HG02798 (cell line): Measurements from ENCODE around the gene EIF4G3.

Experiments
- ATAC-seq: cut with Tn5 transposase; IDR thresholded peaks from one replicate; pipeline ENCODE4 v1.9.1; 2021; ENCODE audit warnings: mild to moderate bottlenecking; ENCODE audit not compliant: unreplicated experiment, poor library complexity

EIF4G3 gene

DNA sequence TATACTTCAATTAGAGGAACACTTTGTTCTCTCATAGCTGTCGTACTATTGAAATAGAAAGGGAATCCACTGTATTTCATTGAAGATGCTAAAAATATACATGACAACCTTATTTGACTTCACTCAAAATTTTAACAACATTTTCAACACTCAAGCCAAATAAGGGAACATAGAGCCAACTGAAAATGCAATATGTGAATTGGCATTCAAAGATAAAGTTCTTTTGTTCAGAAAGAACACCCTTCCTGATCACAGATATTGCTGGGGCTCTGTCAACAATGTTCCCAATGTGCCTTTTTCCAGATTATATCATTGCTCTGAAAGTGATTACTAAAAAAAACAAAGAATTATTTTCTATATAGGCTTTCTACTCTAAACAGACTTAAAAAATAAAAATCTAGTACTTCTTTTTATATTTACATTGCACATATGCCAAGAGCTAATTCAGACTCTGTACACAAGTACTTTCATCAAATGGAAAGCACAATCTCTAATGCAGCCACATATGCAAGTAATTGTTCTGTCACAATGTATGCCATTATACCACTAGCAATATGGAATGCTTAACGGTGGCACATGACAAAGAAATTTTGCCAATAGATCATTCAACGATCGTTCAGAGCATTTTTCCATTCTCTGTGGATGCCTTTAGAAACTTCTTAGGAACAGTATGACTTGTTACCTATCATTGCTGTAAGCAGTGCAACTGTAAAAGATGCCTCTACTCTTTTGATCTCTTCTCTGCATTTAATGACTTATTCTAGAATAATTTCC is 171.0 kb downstream of the EIF4G3 start:
- no peak for ATAC-seq

DNA sequence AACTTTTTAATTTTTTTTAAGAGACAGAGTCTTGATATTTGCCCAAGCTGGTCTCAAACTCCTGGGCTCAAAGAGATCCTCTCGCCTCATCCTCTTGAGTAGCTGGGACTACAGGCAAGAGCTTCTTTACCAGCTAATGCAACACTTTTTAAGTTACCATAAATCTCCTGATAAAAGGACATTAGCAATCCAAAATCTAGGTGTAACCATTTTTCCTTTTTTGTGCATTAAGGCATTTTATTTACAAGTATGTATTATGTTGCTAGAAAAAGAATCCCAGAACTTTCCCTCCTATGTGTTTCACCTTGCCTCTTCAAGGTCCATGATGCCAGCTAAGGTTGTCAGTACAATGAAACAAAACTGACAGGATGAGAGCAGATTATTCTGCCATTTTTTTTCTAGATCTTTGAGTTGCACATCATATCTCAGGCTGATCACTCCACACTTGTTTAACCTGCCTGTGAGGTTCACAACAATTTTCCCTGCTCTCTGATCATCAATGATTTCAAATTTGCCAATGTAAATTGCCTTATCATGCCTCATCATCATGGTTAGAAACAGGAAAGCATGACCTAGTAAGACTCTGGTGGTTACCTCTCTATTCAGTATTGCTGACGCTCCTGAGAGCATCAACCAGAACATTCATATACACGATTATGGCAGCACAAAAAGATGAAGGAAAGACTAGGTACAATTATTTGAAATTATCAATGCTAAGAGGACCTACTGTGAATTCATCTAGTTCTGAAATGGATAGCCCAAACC is 173.2 kb downstream of the EIF4G3 start:
- no peak for ATAC-seq

DNA sequence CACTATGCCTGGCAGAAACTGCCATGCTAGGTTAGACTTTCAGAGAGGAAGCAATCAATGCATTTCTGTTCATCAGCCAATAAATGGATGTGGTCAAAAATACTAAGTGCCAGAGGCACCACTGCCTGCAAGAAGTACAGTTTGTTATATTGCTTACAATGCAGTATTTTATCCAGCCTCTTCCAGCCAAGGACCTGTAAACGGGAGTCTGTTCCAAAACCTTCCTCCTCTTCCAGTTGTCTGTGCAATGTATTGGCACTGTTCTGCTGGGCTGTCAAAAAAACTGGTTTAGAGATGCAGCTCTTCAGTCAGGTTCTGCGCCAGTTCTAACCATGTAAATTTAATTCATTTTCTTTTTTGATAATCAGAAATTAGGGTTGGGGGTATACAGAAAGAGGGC is 175.7 kb downstream of the EIF4G3 start:
- no peak for ATAC-seq

DNA sequence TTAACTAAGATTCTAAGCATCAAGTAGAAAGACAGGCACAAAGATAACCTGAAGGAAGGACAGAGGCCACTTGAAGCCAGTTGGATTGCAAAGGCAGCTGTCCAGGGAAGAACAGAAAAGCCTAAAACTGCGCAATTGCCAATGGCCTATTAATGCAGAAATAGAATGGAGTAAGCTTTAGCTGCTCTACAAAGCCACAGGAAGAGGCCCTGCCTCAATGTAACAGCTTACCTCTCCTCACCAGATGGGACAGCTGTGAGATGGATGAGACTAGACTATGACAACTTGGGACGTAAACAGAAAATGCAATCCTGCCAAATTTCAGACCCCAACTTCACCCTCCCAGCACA is 176.5 kb downstream of the EIF4G3 start:
- no peak for ATAC-seq

DNA sequence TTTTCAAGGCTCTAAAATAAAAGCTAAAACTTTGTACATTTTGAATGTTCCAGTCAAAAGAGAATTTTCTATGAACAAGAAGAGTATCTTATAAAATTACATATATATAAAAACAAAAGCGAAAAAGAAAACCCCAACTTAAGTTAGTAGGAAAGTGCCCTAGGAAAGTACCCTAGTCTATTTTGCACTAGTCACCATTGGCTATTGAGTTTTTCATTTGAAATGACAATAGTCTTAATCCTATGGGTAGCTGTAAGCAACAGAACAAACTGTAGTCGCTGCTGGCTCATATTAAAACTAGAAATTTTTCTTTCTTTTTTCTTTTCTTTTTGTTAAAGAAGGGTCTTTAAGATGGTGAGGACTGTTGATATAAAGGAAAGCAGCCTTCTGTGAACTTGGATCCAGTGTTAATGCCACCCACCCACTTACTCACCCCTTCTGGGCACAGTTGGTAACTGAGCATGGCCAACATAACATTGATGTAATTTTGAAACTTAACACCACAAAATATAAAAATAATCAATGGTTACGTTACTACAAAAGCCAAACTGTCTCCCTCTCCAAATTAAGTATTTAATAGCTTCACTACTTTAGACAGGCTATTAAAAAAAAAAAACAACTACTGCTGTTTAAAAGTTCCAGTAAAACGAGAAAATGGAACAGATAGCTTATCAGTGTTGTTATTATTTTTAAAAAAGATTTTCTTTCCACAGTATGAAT is 177.0 kb downstream of the EIF4G3 start:
- ATAC-seq = no peak

DNA sequence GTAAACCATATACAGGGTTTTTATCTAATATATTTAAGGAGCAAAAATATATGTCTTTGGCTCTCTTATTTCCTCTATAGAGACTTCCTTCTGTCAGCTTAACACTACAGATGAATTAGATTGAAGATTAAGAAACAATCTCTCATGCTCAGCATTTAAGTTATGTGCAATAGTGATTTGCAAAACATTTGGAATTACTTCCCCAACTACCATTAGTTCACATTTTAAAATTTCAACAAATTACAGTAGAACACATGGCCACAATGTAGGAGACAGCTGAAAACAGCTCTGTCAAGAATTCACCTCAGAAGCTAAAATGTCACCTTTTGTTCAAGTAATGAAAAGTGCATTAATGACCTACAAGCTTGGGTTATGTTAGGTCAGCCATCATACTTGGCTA is 177.9 kb downstream of the EIF4G3 start:
- no peak for ATAC-seq

DNA sequence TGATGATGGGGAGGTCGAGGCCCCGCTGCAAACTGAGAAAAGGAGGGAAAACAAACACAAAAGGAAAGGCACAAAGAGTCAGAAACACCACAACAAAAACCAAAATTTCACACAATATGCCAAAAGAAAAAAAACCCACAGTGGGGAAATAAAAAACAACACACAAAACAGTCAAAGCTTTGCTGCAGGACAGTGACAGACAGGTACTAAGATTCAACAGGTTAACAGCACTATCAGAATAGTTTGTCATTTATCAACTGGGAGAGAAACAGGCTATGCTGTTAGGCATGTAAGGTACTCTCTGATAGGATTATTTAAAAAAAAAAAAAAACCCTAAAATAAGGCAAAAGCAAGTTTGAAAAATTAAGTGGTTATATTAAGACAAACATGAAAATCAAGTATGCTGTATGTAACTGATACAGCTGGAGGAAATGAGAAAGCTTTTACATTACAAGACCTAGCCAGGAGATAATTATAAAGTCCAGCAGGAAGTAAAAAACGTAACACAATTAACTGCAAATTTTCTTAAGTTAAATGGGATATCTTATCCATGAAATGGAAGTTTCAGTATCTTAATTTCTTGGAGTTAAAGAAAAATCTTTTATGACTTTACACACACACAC is 179.0 kb downstream of the EIF4G3 start:
- no peak for ATAC-seq

DNA sequence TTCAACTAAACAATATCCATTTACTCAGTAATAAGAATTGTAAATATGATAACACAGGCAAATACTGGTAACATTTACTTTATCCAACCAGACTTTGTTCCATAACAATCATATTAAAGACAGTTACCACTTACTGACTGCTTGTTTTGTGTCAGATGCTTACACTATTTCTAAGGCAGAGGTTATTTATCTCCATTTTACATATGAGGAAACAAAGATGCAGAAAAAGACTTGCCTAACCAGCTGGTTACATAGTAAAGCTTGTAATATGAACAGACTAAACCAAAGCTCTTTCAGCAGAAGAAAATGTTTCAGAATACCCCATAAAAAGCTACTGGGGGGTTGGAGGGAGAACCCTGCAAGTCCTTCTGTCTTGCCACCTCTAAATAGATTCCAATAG is 180.1 kb downstream of the EIF4G3 start:
- ATAC-seq = no peak

DNA sequence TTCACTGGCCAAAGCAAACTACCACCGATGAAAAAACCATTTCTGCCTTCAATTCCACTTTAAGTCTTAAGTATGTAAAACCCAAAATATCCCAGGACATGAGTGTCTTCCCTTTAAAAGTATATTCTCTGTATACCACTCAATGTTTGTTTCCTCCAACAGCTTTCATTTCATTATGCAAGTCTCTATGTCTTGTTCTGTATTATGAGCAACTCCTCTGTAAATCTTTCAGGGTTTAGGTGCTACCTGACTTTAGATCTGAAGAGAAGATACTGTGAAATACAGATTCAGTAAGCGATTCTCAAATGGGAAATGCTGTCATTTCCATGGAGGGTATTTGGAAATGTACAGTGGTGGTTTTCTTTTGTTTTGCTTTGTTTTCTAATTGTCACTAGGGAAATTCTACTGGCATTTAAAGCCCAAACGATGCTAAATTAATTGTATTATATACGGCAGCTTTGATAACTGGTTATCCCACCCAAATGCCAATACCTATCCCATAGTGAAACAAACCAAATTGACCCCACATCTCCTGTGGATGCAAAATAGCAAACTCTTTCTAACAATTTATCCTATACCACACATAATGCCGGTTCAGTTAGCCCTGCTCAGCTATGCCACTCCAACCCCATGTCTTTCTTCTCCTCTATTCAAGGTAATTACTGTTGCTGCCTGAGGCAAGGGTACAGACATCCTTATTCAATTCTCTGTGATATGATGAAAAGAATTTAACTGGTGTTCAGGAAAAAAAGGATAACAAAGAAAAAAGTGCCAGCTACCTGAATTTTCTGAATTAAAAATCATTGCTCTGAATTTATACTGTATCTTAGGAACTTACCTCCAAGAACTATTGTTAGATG is 182.8 kb downstream of the EIF4G3 start:
- no peak for ATAC-seq

DNA sequence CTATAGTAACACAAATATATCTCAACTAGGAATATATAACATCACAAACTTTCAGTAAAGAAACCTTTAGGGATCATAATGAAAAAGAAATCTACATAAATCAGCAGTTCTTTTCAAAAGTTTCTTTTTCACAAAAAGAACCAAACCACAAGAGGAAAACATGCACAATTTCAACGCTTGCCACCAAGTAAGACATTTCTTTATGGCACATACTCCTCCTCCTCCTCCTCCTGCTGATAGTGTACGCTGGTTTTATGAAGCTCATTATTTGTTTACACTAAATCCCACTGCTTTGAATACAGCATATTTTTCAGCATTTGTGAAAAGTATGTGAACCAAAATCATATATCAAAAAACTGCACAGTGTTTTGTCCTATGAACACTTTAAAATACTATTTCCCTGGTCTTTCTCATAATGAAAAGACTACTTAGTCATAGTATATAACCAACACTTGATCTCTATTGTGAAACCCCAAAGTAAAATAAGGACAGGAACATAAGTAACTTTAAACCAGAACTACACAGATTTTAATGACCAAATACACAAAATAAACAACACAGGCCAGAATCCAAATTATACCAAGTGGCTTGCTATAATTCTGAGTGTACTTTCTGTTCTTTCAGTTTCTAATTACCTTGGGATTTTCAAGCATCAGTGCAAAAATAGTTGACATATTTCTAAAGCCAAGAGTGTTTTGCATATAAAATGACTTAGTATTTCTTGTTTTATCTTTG is 184.2 kb downstream of the EIF4G3 start:
- no peak for ATAC-seq

DNA sequence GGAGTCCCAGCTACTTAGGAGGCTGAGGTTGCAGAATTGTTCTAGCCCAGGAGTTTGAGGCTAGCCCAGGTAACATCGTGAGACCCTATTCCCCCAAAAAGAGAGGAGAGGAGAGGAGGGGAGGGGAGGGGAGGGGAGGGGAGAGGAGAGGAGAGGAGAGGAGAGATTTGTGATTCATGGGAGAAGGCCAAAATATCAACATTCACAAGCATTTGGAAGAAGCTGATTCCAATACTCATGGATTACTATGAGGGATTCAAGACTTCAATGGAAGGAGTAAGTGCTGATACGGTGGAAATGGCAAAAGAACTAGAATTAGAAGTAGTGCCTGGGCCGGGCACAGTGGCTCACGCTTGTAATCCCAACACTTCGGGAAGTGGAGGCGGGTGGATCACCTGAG is 187.8 kb downstream of the EIF4G3 start:
- no peak for ATAC-seq

DNA sequence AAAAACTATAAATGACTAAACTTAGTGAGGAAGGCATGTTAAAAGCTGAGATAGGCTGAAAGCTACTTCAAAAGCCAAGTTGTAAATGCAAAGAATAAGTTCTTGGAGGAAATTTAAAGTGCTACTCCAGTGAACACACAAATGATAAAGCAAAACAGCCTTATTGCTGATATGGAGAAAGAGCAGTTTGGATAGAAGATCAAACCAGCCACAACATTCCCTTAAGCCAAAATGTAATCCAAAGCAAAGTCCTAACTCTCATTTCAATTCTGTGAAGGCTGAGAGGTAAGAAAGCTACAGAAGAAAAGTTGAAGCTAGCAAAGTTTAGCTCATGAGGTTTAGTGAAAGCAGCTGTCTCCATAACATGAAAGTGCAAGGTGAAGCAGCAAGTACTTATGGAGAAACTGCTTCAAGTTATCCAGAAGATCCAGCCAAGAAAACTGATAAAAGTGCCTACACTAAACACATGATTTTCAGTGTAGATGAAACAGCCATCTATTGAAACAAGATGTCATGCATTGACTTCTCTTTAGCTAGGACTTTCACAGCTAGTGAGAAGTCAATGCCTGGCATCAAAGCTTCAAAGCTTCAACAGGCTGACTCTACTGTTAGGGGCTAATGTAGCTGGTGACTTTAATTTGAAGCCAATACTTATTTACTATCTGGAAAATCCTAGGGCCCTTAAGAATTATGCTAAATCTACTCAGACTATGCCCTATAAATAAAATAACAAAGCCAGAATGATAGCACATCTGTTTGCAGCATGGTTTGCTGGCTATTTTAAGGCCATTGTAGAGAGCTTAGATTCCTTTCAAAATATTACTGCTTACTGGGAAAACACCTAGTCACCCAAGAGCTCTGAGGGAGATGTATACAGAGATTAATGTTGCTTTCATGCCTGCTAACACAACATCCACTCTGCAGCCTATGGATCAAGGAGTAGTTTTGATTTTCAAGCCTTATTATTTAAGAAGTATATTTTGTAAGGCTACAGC is 188.6 kb downstream of the EIF4G3 start:
- no peak for ATAC-seq

DNA sequence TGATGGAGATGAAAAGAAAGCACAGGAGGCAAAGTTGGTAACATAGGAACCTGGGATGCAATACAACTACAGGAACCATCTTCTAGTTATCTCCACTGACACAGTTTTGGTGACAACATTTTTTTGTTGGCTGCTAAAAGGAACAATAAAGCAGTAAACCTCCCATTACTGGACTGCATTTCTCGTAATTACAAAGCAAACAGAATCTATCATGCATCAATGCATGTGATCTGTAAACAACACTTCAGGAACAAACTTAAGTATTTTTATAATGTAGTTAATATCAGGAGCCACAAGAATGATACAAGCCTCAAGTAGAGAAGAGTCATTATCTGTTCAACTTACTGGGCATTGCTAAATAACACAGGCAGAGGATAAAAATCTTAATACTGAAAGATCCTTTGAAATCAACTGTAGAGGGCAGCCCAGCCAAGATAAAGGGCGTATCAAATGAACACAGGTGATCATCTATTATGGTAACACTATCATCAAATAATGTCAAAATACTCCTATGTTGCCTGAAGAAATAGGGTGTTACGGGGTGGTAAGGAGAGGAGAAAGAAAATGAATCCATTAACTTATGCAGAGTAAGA is 193.3 kb downstream of the EIF4G3 start:
- ATAC-seq = no peak

DNA sequence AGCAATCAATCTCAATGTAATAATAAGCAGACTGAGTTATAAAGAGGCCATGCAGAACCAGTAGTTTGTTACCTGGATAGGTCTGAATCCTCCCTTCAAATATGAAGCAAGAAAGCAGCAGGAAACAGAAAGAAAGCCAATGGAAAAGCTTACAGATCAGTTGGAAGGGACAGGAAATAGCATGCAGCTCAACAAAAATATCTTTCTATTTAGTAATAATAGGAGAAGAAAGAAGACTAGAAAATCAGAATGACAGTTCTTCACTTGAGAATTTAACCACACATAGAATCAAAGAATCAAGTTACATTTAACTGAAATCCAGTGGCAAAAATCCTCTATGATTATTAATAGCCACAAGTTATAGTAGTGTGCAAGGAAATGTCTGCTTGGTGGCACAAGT is 194.4 kb downstream of the EIF4G3 start:
- no peak for ATAC-seq

DNA sequence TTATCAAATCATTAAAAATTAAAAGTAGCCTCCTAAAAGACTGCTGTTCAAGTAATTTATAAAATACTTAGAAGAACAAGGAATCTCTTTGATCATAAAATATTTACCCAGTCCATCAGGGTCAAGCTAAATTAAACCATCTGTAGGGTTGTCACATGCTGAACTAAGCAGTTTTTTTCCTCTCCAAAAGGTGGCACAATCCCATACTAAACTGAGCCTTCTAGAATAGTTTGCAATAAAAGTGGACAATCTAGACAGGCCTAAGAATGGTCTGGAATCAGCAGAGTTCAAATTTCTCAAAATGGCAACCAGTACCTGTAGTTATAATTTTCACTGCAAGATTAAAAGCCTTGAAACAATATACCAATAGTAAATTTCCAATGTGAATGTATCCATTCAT is 194.8 kb downstream of the EIF4G3 start:
- ATAC-seq = no peak

DNA sequence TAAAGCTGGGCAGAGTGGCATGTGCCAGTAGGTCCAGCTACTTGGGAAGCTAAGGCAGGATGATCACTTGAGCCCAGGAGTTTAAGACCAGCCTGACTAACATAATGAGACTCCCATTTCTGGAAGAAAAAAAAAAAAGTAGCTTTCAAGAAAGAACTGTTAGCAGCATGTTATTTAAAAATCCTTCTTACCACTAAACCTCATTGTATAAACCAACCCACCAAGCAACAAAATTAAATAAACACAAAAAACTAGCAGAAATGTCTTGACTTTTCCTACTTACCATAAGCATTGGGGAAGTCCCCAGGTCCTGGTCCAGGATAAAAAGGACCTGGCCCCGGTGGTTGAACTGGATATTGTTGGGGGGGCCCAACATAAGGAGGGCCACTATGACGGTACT is 196.6 kb downstream of the EIF4G3 start:
- no peak for ATAC-seq

DNA sequence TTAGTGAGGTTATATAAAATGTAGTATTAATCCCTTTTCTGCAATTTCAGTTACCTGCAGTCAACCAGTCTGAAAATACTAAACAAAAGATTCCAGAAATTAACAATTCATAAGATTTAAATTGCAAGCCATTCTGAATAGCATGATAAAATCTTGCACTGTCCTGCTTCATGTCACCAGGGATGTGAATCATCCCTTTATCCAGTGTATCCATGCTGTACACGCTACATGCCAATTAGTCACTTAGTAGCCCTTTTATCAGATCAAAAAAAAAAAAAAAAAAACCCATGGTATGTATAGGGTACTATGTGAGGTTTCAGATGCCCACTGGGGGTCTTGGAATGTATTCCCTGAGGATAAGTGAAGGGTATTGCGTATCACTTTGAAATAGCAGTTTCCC is 198.3 kb downstream of the EIF4G3 start:
- no peak for ATAC-seq

DNA sequence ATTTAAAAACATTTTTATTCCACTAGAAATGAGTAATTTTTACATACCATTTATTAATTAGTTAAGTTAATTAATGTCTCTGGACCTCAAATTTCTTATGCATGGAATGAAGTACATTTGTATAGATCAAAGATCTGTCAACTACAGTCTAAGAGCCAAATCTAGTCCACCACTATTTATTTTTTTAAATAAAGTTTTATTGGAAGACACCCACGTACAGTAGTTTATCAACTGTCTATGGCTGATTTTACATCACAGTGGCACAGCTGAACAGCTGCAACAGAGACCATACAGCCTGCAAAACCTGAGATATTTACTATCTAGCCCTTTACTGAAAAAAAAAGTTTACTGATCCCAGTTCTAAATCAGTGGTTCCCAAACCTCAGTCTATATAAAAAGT is 201.0 kb downstream of the EIF4G3 start:
- ATAC-seq = no peak
